Measurements from ENCODE around the gene NPR3. TPM values are rescaled to one million over a fixed set of nuclear protein-coding genes. Genes with fewer than 3 reads are reported as not detected.

Gene NPR3
- total and polyA plus RNA-seq, 4 donors: 0.70 to 15.4 (median 2.2) TPM

DNA sequence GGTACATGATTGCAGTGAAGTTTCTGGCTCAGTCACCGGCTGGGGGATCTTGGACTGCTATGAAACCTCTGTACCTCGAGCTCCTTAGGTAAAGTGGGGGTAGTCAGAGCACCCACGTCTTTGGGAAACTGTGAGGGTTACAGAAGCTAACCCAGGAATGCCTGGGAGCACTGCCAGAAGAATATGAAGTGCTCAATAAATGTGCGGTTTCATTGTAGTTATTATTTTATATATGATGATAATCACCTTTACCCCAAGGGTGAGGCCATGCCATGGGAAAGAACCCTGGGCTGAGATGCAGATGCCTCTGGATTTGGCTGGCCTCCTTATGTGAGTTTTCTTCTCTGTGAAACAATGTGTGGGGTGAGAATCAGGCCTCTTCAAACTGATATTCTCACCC, 3.7 kb downstream of the NPR3 start:
- WGBS: 53% methylated on average over 4 of the region's 4 CpGs
- H3K27ac ChIP-seq (ENCODE audit: low read depth in 1 of 2, low read length in 2 of 2): no peak overlapping the region

DNA sequence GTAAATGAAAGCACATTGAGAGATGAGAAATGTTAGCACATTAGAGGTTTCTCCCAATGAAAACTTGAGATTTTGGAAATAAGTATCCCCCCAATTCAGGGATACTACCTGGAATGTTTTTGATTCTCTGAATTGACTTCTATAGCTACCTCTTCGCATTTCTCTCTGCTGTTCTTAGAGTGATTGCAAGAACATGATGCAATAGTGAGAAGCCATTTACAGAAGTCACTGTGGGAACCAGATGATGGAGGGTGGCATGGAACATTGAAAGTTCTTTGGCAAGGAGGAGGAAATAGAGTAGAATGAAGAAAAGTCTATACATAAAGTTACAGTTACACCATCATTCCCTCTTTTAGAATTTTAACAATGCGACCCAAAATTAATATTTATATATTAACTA, 9.2 kb downstream of the NPR3 start:
- Histone ChIP-seq H3K27ac (ENCODE audit: low read depth in 1 of 2, low read length in 2 of 2) (no peak overlapping the region), H3K36me3 (ENCODE audit: control insufficient read depth in 4 of 4, insufficient read depth in 3 of 4, low read depth in 1 of 4, low read length in 3 of 4) (peaks cover 0 to 4% (median 0%) of the 10 kb centered on the region in 4 donors), H3K4me1 (ENCODE audit: control insufficient read depth in 4 of 4, insufficient read depth in 4 of 4, low read length in 3 of 4) (no peaks in the 10 kb centered on the region), H3K9ac (ENCODE audit: low read depth in 1 of 2, low read length in 2 of 2) (no peak overlapping the region), H3K9me3 (ENCODE audit: control insufficient read depth in 4 of 4, low read length in 3 of 4) (no peaks in the 10 kb centered on the region), H3K27me3 (ENCODE audit: control insufficient read depth in 4 of 4, insufficient read depth in 4 of 4, low read length in 3 of 4) (no peaks in the 10 kb centered on the region), H3K4me3 (ENCODE audit: low read depth in 1 of 3, low read length in 3 of 3) (no peak overlapping the region)
- no peak for DNase-seq (ENCODE audit: low spot score)
- WGBS: 90% methylated on average over 2 of the region's 2 CpGs
- TF ChIP-seq, protein P1, sequence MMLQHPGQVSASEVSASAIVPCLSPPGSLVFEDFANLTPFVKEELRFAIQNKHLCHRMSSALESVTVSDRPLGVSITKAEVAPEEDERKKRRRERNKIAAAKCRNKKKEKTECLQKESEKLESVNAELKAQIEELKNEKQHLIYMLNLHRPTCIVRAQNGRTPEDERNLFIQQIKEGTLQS (IDR thresholded peaks at IDR 0.05): no peak
- TF ChIP-seq SP1 (IDR thresholded peaks at IDR 0.05) (no peak), TAF1 (conservative IDR thresholded peaks at IDR 0.05) (no peak)

More for the DNA sequence above, 3.7 kb downstream of the NPR3 start:
- TF ChIP-seq RXRA (IDR thresholded peaks at IDR 0.05): no peak
- TF ChIP-seq, protein P2, sequence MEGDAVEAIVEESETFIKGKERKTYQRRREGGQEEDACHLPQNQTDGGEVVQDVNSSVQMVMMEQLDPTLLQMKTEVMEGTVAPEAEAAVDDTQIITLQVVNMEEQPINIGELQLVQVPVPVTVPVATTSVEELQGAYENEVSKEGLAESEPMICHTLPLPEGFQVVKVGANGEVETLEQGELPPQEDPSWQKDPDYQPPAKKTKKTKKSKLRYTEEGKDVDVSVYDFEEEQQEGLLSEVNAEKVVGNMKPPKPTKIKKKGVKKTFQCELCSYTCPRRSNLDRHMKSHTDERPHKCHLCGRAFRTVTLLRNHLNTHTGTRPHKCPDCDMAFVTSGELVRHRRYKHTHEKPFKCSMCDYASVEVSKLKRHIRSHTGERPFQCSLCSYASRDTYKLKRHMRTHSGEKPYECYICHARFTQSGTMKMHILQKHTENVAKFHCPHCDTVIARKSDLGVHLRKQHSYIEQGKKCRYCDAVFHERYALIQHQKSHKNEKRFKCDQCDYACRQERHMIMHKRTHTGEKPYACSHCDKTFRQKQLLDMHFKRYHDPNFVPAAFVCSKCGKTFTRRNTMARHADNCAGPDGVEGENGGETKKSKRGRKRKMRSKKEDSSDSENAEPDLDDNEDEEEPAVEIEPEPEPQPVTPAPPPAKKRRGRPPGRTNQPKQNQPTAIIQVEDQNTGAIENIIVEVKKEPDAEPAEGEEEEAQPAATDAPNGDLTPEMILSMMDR (IDR thresholded peaks at IDR 0.05; ENCODE audit: low read depth, low read length, missing input control): no peak
- no peak for TF ChIP-seq HNF4A (conservative IDR thresholded peaks at IDR 0.05)
- TF ChIP-seq RAD21 (IDR thresholded peaks at IDR 0.05): no peak
- no peak for TF ChIP-seq GABPA (IDR thresholded peaks at IDR 0.05 in 1 of 2, conservative IDR thresholded peaks at IDR 0.05 in 1 of 2)
- TF ChIP-seq EGR1 (IDR thresholded peaks at IDR 0.05; ENCODE audit: low read depth in 2 of 2): no peak
- no peak for TF ChIP-seq TAF1 (conservative IDR thresholded peaks at IDR 0.05)
- Histone ChIP-seq H3K4me1 (ENCODE audit: control insufficient read depth in 4 of 4, insufficient read depth in 4 of 4, low read length in 3 of 4) (peaks cover 13 to 42% (median 29%) of the 10 kb centered on the region in 4 donors), H3K4me3 (ENCODE audit: low read depth in 1 of 3, low read length in 3 of 3) (no peak overlapping the region), H3K36me3 (ENCODE audit: control insufficient read depth in 4 of 4, insufficient read depth in 3 of 4, low read depth in 1 of 4, low read length in 3 of 4) (no peaks in the 10 kb centered on the region), H3K9ac (ENCODE audit: low read depth in 1 of 2, low read length in 2 of 2) (no peak overlapping the region), H3K27me3 (ENCODE audit: control insufficient read depth in 4 of 4, insufficient read depth in 4 of 4, low read length in 3 of 4) (peaks cover 0 to 6% (median 0%) of the 10 kb centered on the region in 4 donors), H3K9me3 (ENCODE audit: control insufficient read depth in 4 of 4, low read length in 3 of 4) (no peaks in the 10 kb centered on the region)
- DNase-seq (ENCODE audit: low spot score): no peak

DNA sequence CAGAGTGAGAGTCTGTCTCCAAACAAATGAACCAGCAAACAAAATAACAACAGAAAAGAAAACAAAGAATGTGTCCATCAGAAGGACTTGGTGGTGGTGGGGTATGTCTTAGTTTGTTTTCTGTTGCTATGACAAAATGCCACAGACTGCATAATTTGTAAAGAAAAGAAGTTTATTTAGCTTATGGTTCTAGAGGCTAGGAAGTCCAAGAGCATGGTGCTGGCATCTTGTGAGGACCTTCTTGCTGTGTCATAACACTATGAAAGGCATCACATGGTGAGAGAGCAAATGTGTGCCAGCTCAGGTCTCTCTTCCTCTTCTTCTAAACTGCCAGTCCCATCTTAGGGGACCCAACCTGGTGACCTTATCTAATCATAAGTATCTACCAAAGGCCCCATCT, 10.5 kb downstream of the NPR3 start:
- H3K27ac ChIP-seq (ENCODE audit: low read depth in 1 of 2, low read length in 2 of 2): no peak overlapping the region
- TF ChIP-seq SP1 (IDR thresholded peaks at IDR 0.05) (no peak), FOXA2 (IDR thresholded peaks at IDR 0.05) (no peak), YY1 (IDR thresholded peaks at IDR 0.05) (no peak)
- TF ChIP-seq, protein P2 (IDR thresholded peaks at IDR 0.05; ENCODE audit: low read depth, low read length, missing input control): no peak
- TF ChIP-seq, protein P3, sequence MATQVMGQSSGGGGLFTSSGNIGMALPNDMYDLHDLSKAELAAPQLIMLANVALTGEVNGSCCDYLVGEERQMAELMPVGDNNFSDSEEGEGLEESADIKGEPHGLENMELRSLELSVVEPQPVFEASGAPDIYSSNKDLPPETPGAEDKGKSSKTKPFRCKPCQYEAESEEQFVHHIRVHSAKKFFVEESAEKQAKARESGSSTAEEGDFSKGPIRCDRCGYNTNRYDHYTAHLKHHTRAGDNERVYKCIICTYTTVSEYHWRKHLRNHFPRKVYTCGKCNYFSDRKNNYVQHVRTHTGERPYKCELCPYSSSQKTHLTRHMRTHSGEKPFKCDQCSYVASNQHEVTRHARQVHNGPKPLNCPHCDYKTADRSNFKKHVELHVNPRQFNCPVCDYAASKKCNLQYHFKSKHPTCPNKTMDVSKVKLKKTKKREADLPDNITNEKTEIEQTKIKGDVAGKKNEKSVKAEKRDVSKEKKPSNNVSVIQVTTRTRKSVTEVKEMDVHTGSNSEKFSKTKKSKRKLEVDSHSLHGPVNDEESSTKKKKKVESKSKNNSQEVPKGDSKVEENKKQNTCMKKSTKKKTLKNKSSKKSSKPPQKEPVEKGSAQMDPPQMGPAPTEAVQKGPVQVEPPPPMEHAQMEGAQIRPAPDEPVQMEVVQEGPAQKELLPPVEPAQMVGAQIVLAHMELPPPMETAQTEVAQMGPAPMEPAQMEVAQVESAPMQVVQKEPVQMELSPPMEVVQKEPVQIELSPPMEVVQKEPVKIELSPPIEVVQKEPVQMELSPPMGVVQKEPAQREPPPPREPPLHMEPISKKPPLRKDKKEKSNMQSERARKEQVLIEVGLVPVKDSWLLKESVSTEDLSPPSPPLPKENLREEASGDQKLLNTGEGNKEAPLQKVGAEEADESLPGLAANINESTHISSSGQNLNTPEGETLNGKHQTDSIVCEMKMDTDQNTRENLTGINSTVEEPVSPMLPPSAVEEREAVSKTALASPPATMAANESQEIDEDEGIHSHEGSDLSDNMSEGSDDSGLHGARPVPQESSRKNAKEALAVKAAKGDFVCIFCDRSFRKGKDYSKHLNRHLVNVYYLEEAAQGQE (IDR thresholded peaks at IDR 0.05): no peak
- H3K36me3 ChIP-seq (ENCODE audit: control insufficient read depth in 4 of 4, insufficient read depth in 3 of 4, low read depth in 1 of 4, low read length in 3 of 4): peaks cover 0 to 4% (median 0%) of the 10 kb centered on the region in 4 donors
- no peak overlapping the region for H3K4me3 ChIP-seq (ENCODE audit: low read depth in 1 of 3, low read length in 3 of 3)
- no peak for DNase-seq (ENCODE audit: low spot score)
- H3K9me3 ChIP-seq (ENCODE audit: control insufficient read depth in 4 of 4, low read length in 3 of 4): no peaks in the 10 kb centered on the region
- H3K9ac ChIP-seq (ENCODE audit: low read depth in 1 of 2, low read length in 2 of 2): no peak overlapping the region
- no peaks in the 10 kb centered on the region for H3K27me3 ChIP-seq (ENCODE audit: control insufficient read depth in 4 of 4, insufficient read depth in 4 of 4, low read length in 3 of 4)
- H3K4me1 ChIP-seq (ENCODE audit: control insufficient read depth in 4 of 4, insufficient read depth in 4 of 4, low read length in 3 of 4): no peaks in the 10 kb centered on the region

Measured in liver (tissue), 9 donors.